ENCODE results near the gene HBS1L. TPM values are rescaled to one million over a fixed set of nuclear protein-coding genes. Genes with fewer than 3 reads are reported as not detected.

The HBS1L gene
- total and polyA plus RNA-seq, 2 of the 4 experiments (the other 2 are of a cell fraction): 45.1 to 120 TPM

DNA sequence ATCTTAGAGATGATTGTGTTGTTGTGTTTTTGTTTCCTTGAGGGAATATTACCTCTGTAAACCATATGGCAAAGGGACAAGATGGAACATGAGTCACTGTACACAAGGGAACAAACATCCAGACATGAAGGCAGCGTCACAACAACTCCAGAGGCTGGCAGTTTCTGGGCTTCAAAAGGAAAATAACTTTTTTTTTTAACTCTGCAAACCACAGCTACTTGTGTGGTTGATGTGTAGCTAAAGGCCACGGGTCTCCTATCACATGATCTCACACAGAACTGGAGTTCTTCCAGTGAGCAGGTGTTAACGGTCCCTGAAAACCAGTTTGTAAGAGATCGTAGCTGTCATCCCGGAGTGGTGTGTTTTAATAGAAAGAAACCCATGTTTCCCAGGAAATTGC lies 33.2 kb upstream of the HBS1L start:
- Histone ChIP-seq H3K9me1 (ENCODE audit: insufficient read depth, low read length) (0 out of 2 replicates have a peak, but pooled peaks cover 3% of the 10 kb centered on the region), H2BK120ac (ENCODE audit: low read depth, low read length) (no peak overlapping the region), H3K14ac (replicated peaks; ENCODE audit: low read depth, low read length) (no peak overlapping the region), H3K36me3 (ENCODE audit: control insufficient read depth, insufficient read depth, low read length) (no peaks in the 10 kb centered on the region), H4K20me1 (ENCODE audit: insufficient read depth, low read length) (no peaks in the 10 kb centered on the region), H4K5ac (ENCODE audit: low read depth, low read length) (no peak overlapping the region), H3K79me1 (ENCODE audit: low read depth in 1 of 2, low read length in 2 of 2) (no peaks in the 10 kb centered on the region), H3K27me3 (ENCODE audit: control insufficient read depth, insufficient read depth, low read length) (peaks cover 5% of the 10 kb centered on the region; the same call in 1 of the 2 replicates), H3K4me2 (ENCODE audit: low read depth, low read length) (no peak overlapping the region), H3K4ac (ENCODE audit: low read depth, low read length) (no peak overlapping the region), H3K27ac (ENCODE audit: insufficient read depth, low read length) (no peak overlapping the region), H2BK15ac (ENCODE audit: low read depth, low read length) (no peak overlapping the region), H2AFZ (replicated peaks; ENCODE audit: low read length, poor library complexity) (no peak overlapping the region), H4K91ac (ENCODE audit: insufficient read depth, low read depth, low read length) (no peak overlapping the region), H3K9ac (ENCODE audit: low read depth, low read length) (no peak overlapping the region), H2BK5ac (ENCODE audit: low read depth, low read length, poor library complexity, severe bottlenecking) (no peak overlapping the region), H3K23ac (ENCODE audit: low read depth, low read length) (no peak overlapping the region), H3K18ac (ENCODE audit: low read depth, low read length) (no peak overlapping the region), H3K9me3 (ENCODE audit: control insufficient read depth, insufficient read depth, low read length) (no peaks in the 10 kb centered on the region), H2AK9ac (replicated peaks; ENCODE audit: low read depth, low read length, poor library complexity) (no peak overlapping the region), H3K56ac (ENCODE audit: extremely low read depth, insufficient read depth, low read length) (no peak overlapping the region), H3K4me1 (ENCODE audit: control insufficient read depth, insufficient read depth, low read length) (no peaks in the 10 kb centered on the region), H4K8ac (ENCODE audit: low read depth in 2 of 2, low read length in 2 of 2) (no peak overlapping the region), H2AK5ac (ENCODE audit: low read depth, low read length) (no peak overlapping the region), H2BK20ac (ENCODE audit: low read depth, low read length) (no peak overlapping the region), H3K4me3 (ENCODE audit: insufficient read depth, low read depth, low read length) (no peak overlapping the region)
- WGBS, 2 experiments (ENCODE audit: extremely low coverage in 2 of 2, insufficient read length in 1 of 2): no CpG with 5 or more reads among the region's 5 CpGs
- dilution Hi-C loops (cut with HindIII; ENCODE audit: low sequenced_read_pairs, unreplicated experiment) (no loop called here), intact Hi-C loops (cut with micrococcal nuclease) (no loop called here), in situ Hi-C loops (cut with MboI; ENCODE audit: low sequenced_read_pairs) (no loop called here)
- POLR2A ChIA-PET (ENCODE audit: unreplicated experiment): no interaction called here
- DNase-seq (no peak), ATAC-seq (ENCODE audit: low read depth) (no peak)
- CTCF ChIA-PET: no interaction called here
- TF ChIP-seq NFE2L2 (IDR thresholded peaks at IDR 0.05; ENCODE audit: low read depth, low read length): no peak
- TF ChIP-seq ELK1 (IDR thresholded peaks at IDR 0.05; ENCODE audit: borderline replicate concordance, low read depth, low read length): no peak
- TF ChIP-seq, protein P1, sequence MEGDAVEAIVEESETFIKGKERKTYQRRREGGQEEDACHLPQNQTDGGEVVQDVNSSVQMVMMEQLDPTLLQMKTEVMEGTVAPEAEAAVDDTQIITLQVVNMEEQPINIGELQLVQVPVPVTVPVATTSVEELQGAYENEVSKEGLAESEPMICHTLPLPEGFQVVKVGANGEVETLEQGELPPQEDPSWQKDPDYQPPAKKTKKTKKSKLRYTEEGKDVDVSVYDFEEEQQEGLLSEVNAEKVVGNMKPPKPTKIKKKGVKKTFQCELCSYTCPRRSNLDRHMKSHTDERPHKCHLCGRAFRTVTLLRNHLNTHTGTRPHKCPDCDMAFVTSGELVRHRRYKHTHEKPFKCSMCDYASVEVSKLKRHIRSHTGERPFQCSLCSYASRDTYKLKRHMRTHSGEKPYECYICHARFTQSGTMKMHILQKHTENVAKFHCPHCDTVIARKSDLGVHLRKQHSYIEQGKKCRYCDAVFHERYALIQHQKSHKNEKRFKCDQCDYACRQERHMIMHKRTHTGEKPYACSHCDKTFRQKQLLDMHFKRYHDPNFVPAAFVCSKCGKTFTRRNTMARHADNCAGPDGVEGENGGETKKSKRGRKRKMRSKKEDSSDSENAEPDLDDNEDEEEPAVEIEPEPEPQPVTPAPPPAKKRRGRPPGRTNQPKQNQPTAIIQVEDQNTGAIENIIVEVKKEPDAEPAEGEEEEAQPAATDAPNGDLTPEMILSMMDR (conservative IDR thresholded peaks at IDR 0.05; ENCODE audit: low read depth, low read length): no peak
- no peak for TF ChIP-seq POLR2A (IDR thresholded peaks at IDR 0.05; ENCODE audit: low read depth, low read length)
- TF ChIP-seq RCOR1 (IDR thresholded peaks at IDR 0.05; ENCODE audit: insufficient replicate concordance, low read length): no peak
- TF ChIP-seq MAFK (IDR thresholded peaks at IDR 0.05; ENCODE audit: low read depth, low read length): no peak
- TF ChIP-seq MXI1 (IDR thresholded peaks at IDR 0.05; ENCODE audit: borderline replicate concordance, low read depth, low read length): no peak
- no TSS peak for BruUV-seq (replicated peaks)

All from IMR-90 (cell line).